ENCODE measurements around the gene SMAD6.

SMAD6 gene

DNA sequence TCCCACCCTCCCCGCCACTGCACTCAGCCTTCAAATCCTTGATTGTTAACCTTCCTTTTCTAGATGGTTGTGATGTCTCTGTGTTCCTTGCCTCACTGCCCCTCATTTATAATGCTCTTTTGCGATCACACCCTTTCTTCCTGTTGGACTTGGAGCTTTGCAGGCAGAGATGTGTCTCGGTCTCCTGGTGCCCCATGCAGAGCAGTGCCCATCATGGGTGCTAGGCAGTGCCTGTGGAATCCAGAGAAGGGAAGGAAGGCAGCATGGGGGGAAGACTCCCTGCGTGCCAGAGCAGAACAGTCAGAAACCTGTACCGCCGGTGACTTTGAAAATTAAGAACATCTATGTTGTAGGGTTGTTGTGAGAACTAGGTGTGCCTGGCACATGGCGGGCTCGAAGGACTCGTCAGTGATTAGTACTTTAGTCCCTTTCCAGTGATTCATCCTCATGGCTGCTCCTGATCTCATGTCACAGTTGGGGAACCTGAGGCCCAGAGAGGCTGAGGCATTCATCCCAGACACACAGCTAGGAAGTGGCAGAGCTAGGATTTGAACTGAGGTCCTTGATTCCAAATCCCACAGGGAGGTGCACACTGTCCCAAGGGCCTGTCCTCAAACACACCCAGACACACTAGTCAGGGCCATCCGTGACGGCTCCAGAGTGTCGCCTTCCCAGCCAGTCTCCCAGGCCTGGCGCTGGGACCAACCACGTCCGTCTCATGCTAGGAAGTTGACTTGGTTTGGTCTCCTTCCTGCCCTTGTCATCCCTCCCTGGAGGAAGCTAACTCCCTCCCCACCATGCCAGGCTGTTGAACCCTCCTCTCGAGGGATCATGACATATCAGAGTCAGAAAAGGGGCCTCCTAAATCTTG lies 58.3 kb downstream of the SMAD6 start:
- Mint-ChIP-seq H3K4me1 (ENCODE audit: low read depth in 2 of 2) (peaks cover 0 to under 1% of the 10 kb centered on the region in 2 donors), H3K27me3 (peaks cover 75 to 77% of the 10 kb centered on the region in 2 donors), H3K27ac (no peak overlapping the region), H3K4me3 (no peak overlapping the region), H3K9me3 (peaks cover 0 to under 1% of the 10 kb centered on the region in 2 donors), H3K36me3 (ENCODE audit: insufficient read depth) (no peaks in the 10 kb centered on the region)
- ATAC-seq (replicated peaks) (no peak), DNase-seq (no peak)

DNA sequence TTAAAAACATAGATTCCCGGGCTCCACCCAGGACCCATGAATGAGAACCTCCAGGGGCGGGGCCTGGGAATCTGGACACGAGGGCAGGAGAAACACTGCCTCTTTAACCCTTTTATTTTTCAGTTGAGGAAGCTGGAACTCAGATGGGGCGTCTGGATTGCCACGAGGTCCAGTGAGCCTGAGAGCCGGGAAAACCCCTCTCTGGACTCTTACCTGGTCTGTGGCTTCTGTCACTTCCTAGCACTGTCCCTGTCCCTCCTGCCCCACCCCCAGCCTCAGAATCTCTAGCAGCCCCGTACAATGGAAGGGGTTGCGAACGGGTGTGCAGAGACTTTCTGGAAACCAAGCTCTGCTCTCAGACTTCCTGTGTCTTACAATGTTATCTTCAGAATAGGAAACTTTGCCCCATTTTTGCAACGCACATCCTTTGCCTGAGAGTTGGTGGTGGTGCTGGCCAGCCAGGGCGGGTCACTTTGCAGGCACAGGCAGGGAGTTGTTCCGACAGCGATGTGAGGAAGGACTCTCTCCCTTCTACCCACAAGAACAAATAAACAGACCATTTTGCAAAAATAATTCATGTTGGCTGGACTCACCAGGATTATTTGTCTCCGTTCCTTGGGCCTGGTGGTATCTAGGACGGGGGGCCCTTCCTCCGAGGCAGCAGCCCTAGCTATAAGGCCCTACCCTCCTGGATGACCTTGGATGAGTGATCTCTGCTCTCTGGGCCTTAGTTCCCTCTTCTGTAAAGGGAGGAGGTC lies 59.1 kb downstream of the SMAD6 start:
- H3K27ac Mint-ChIP-seq, result no peak overlapping the region
- H3K4me1 Mint-ChIP-seq (ENCODE audit: low read depth in 2 of 2), result peaks cover 0 to 5% of the 10 kb centered on the region in 2 donors
- no peaks in the 10 kb centered on the region for H3K9me3 Mint-ChIP-seq
- no peaks in the 10 kb centered on the region for H3K36me3 Mint-ChIP-seq (ENCODE audit: insufficient read depth)
- H3K4me3 Mint-ChIP-seq, result no peak overlapping the region
- ATAC-seq (replicated peaks) (no peak), DNase-seq (no peak)
- H3K27me3 Mint-ChIP-seq, result peaks cover 81 to 83% of the 10 kb centered on the region in 2 donors

DNA sequence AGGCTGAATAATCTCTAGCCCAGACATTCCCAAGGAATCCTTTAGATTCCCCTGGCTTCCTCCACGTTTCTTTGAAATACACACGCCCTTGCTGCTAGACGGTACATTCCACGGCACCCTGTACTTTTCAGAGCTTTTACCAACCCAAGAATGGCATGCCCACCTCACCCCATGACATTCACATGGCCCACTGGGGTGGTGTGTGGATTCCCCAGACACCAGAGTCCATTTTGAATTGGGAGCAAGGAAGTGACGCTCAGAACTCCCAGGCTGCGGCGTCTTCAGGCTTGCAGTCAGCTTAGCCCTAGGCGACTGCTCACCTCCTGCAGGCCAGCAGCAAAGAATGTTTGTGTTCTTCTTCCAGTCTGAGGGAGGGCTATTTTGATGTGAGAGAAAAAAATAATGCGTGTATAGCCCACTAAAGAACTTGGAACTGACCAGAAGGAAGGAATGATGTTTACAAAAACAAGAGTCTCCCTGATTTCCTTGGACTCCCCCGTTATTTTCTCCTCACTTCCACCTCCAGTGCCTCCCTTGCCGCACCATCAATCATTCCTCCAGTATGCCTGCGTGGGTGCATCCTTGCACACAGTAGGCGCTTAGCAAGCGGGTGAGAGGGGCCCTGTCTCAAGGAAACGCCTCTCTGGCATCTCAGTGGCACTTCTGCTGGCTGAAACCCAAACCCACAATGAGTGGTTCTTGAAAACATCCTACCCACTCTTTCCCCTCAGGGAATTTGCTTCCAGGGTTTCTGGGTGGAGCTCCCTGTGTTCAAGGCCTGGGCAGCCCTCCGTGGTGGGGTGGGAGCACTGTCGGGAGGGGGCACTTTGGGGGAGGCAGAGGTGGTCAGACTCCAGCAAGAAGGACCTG lies 59.9 kb downstream of the SMAD6 start:
- H3K9me3 Mint-ChIP-seq, result no peaks in the 10 kb centered on the region
- H3K4me1 Mint-ChIP-seq (ENCODE audit: low read depth in 2 of 2), result peaks cover 0 to 5% of the 10 kb centered on the region in 2 donors
- H3K27me3 Mint-ChIP-seq, result peaks cover 84 to 85% of the 10 kb centered on the region in 2 donors
- ATAC-seq (replicated peaks) (no peak), DNase-seq (no peak)
- no peak overlapping the region for H3K4me3 Mint-ChIP-seq
- no peaks in the 10 kb centered on the region for H3K36me3 Mint-ChIP-seq (ENCODE audit: insufficient read depth)
- no peak overlapping the region for H3K27ac Mint-ChIP-seq

DNA sequence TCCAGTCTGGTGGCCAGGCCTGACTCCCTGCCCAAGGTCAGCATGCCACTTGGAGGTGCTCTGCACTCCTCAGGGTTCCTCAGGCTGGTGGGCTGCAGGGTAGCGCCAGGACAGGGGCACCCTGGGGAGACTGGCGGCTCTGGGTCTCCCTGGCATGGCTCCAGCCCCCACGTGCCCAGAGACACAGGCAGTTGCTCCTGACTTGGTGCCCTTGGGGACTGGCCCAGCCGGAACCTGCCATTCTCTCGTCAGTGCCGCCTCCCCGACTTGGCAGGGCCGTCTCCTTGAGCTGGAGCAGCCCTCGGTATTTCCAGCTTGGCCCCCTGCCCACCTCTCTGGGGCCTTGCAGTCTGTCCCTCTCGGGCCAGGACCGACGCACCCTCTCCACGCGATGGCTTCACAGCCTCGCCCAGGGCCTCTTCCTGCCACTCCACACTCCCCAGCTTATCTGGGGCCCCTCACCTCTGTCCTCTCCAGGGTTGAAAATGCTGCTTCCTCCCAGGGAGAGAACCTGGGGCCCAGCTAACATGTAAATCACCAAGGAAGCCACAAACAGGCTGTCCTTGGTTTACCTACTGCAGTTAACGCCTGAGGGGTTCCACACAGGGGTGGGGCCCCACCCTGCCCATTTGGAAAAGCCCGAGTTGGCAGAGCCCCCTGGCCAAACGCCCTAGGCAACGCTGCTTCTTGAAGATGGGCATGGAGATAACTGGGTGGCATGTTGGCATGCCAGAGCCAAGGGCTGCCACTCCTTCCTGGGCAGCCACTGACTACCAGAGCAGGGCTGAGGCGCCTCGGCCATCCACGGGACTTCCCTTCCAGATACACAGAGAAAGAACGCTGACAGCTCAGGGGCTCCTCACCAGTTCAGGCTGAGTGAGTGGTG lies 61.4 kb downstream of the SMAD6 start:
- H3K36me3 Mint-ChIP-seq (ENCODE audit: insufficient read depth), result no peaks in the 10 kb centered on the region
- peaks cover 0 to 5% of the 10 kb centered on the region in 2 donors for H3K4me1 Mint-ChIP-seq (ENCODE audit: low read depth in 2 of 2)
- H3K27me3 Mint-ChIP-seq, result peaks cover 78 to 80% of the 10 kb centered on the region in 2 donors
- H3K27ac Mint-ChIP-seq, result no peak overlapping the region
- no peak overlapping the region for H3K4me3 Mint-ChIP-seq
- DNase-seq (no peak), ATAC-seq (replicated peaks) (no peak)
- H3K9me3 Mint-ChIP-seq, result no peaks in the 10 kb centered on the region

DNA sequence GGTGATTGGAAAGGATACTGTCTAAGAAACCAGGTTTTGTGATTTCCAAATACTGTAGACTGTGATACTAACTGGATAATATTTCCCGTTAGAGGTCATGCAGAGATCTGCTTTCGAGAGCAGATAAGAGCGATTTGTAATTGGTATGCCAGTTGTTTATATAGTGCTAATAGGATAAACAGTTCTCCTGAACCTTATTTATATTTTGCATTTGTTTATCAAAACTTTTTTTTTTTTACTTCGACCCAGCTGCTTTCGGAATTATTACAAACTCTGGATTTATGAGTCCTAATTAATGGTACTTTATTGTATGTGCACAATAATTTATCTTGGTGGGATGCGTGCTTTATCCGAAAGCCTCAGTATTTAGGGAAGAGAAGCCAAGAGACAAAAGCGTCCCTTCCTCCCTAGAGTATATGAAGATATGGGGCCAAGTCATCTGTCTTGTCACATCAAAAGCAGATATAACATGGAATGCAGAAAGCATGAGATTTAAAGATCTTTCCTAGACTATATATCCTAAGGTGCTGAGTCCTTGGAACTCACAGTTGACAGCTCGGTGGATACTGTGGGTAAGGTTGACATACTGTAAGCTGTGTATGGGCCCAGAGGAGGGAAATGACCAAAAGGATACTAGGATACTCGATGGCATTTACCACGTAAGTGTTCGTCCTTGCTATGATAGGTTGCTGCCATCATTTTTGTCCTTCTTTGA lies 62.2 kb downstream of the SMAD6 start:
- ATAC-seq (replicated peaks), result no peak
- Mint-ChIP-seq H3K9me3 (no peaks in the 10 kb centered on the region), H3K27ac (no peak overlapping the region), H3K27me3 (peaks cover 70 to 88% of the 10 kb centered on the region in 2 donors), H3K4me1 (ENCODE audit: low read depth in 2 of 2) (peaks cover 0 to 5% of the 10 kb centered on the region in 2 donors), H3K36me3 (ENCODE audit: insufficient read depth) (no peaks in the 10 kb centered on the region), H3K4me3 (no peak overlapping the region)
- no peak for DNase-seq

DNA sequence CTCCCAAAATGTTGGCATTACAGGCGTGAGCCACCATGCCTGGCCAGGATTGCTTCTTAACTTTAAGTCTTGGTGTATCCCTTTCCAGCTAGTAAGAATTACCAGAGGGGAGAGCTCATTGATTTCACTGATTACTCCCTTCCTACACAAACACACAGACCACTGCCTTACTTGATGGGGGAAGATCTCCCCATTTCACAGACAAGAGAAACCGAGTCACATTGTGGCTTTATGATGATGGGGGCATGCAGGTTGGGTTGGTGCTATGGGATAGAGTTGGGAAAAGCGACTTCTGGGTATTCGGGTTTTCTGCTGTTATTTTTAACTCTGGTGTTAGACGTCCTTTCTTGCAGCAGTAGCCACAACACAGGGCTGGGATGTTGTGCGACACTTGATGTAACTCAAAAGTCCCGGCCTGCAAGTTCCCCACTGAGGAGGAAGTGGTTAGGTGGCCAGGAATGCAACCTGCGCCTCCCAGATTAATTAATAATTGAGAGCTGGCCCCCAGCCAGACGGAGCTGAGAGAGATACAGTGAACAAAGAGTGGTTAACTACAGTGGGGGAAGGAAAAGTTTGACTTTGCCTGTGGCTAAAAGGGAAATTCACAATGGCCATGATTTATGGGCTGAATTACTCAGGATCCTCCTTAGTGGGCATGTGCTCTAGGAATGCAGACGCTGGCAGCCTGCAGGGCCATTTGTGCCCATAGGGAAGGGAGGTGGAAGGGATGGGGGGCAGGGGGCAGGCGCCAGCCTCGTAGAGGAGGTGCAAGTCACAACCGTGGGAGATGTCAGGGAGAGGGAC lies 63.6 kb downstream of the SMAD6 start:
- no peak for ATAC-seq (replicated peaks)
- H3K27me3 Mint-ChIP-seq, result peaks cover 64 to 85% of the 10 kb centered on the region in 2 donors
- no peak overlapping the region for H3K27ac Mint-ChIP-seq
- no peaks in the 10 kb centered on the region for H3K36me3 Mint-ChIP-seq (ENCODE audit: insufficient read depth)
- DNase-seq, result no peak
- H3K4me3 Mint-ChIP-seq, result no peak overlapping the region
- H3K4me1 Mint-ChIP-seq (ENCODE audit: low read depth in 2 of 2), result peaks cover 0 to 5% of the 10 kb centered on the region in 2 donors
- H3K9me3 Mint-ChIP-seq, result no peaks in the 10 kb centered on the region

DNA sequence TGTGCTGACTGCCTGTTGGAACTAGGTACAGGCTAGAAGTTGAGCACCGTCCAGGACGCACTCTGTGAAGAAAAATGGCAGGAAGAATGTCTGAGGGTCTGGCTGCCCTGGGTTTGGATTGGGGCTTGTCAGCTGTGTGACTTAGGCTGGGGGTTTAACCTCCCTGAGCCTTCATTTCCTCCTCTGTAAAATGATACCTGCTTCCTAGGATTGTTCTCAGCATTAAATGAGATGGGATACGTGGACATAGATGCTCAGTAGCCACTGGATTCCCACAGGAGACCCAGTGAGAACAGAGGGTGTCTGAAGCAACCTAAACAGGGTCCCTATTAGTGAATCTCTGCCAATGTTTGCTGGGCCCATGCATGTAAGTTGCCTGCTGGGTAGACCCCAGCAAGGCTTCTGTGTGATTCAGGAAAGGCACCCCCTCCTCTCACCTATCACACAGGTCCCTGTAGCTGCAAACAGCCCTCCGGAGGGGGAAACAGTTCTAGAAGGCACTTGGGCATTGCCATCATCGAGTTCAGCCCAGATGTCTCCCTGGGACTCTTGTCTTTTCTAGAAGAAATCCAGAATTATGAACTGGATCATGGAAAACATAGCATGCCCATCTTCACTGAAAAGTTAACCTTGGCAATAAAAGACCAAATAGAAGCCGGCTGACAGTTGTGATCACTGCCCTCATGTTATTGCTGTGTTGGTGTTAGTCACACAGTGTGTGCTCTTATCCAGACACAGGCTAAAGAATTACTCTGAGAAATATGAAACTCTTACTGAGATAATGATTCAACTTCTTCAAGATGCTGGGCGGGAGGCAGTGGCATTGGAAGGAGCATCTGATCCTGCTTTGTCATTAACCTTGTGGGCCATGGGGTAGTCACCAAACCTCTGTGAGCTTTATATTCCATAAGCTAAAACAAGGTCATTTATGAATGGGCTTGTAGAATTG lies 64.5 kb downstream of the SMAD6 start:
- Mint-ChIP-seq H3K4me3 (no peak overlapping the region), H3K9me3 (no peaks in the 10 kb centered on the region), H3K27ac (no peak overlapping the region), H3K36me3 (ENCODE audit: insufficient read depth) (no peaks in the 10 kb centered on the region), H3K4me1 (ENCODE audit: low read depth in 2 of 2) (peaks cover 0 to 5% of the 10 kb centered on the region in 2 donors), H3K27me3 (peaks cover 68 to 85% of the 10 kb centered on the region in 2 donors)
- DNase-seq (no peak), ATAC-seq (replicated peaks) (no peak)

DNA sequence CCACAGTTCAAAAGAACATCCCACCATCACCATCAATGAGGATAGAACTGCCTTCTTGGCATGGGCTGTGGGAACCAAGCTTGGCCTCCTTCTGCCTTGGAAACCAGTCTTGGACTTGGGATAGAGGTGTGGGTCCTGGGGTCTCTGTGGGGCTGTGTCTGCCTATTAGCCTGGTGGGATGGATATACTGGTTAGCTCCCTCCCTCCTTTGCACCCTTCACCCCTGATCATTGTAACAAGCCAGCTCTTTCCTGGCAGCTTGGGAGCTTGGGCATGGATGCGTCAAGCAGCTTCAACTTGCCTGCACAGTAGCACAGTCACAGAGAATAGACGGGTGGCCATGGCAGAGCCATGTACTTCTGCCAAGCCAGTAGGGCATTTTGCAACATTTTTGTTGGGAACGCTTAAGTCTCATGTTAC lies 65.2 kb downstream of the SMAD6 start:
- DNase-seq (no peak), ATAC-seq (replicated peaks) (no peak)
- peaks cover 63 to 81% of the 10 kb centered on the region in 2 donors for H3K27me3 Mint-ChIP-seq
- no peak overlapping the region for H3K27ac Mint-ChIP-seq
- peaks cover 0 to 5% of the 10 kb centered on the region in 2 donors for H3K4me1 Mint-ChIP-seq (ENCODE audit: low read depth in 2 of 2)
- no peaks in the 10 kb centered on the region for H3K36me3 Mint-ChIP-seq (ENCODE audit: insufficient read depth)
- H3K4me3 Mint-ChIP-seq, result no peak overlapping the region
- no peaks in the 10 kb centered on the region for H3K9me3 Mint-ChIP-seq

DNA sequence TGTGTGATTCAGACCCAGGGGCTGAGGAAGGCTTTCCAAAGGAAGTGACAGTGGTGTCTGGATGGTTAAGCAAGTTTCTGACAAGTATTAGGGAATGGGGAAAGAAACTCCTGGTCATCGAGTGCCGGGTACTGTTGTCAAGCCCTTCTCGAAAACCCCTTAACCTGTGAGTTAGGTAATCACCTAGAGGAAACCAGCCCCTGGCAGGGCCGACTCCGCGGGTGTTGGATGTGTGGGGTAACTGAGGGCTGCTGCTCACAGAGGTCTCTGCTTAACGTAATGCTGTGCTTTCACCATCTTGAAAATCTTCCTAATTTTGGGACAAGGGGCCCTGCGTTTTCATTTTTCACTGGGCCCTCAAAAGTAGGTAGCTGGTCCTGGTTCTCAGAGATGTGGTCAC lies 67.0 kb downstream of the SMAD6 start:
- H3K36me3 Mint-ChIP-seq (ENCODE audit: insufficient read depth), result no peaks in the 10 kb centered on the region
- H3K27me3 Mint-ChIP-seq, result peaks cover 48 to 72% of the 10 kb centered on the region in 2 donors
- no peaks in the 10 kb centered on the region for H3K9me3 Mint-ChIP-seq
- no peak overlapping the region for H3K27ac Mint-ChIP-seq
- ATAC-seq (replicated peaks), result no peak
- H3K4me1 Mint-ChIP-seq (ENCODE audit: low read depth in 2 of 2), result peaks cover 0 to 5% of the 10 kb centered on the region in 2 donors
- DNase-seq, result no peak
- no peak overlapping the region for H3K4me3 Mint-ChIP-seq

DNA sequence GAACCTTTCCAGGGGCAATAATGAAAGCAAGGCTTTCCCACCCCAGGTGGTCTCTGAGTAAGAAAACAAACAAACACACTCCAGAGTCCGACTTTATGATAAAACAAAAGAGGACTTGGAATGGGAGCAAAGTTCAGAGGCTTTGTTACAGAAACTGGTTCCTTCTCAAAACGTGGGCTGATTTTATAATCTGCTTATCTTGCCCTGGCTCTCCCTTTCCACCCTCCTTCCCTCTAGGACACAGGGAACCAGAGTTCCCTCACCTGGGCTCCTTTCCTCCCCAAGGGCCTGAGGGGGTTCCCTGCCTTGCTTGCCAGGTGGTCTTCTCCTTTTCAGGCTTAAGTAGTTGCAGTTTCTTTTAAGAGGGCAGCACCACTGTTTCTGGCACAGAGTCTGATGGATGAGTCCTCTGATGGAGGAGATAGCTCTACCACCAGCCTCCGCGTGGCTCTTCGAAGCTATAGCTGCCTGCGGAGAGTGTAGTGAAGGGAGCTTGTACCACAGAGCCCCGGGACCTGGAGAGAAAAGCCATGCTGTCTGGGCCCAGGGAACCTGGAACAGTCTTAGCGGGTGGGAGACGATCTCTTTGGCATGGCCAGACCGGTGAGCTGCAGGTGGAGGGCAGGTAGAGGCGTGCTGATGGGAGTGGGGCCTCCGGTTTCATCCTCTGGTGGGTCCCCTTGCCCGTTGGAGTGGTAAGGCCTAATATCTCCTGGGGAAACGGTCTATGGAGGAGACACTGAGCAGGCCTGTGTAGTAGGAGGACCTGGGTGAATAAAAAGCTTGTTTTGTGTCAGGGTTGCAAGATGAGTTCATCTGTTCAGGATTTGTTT lies 68.7 kb downstream of the SMAD6 start:
- H3K4me3 Mint-ChIP-seq, result no peak overlapping the region
- H3K4me1 Mint-ChIP-seq (ENCODE audit: low read depth in 2 of 2), result peaks cover 0 to 1% of the 10 kb centered on the region in 2 donors
- H3K27ac Mint-ChIP-seq, result no peak overlapping the region
- H3K36me3 Mint-ChIP-seq (ENCODE audit: insufficient read depth), result no peaks in the 10 kb centered on the region
- ATAC-seq (replicated peaks), result no peak
- DNase-seq, result no peak
- H3K27me3 Mint-ChIP-seq, result peaks cover 30 to 67% of the 10 kb centered on the region in 2 donors
- no peaks in the 10 kb centered on the region for H3K9me3 Mint-ChIP-seq
